CD4-positive, alpha-beta T cell treated with Interleukin-15 for 1 hour (primary cell): ENCODE results near the gene C2orf81.
"Not testable (repeated sequence)": the region's sequence is repeated elsewhere in the genome, so short reads cannot be mapped to it uniquely, and the experiment has no call there.

Source experiments
- DNase-seq: peaks from one replicate; pipeline ENCODE4 v3.0.0-alpha.2; 2020

The C2orf81 gene

GRCh38 chr2:74442483-74443297 lies 21.3 kb upstream of the C2orf81 start:
- DNase-seq, result not testable (repeated sequence)

- DNase-seq, result peak; percentile 44
Measured at GRCh38 chr2:74441690-74442482, 20.5 kb upstream of the C2orf81 start, which contains the start of gene RTKN. Gene RTKN (minus strand): TSS chr2:74441937. CDS start chr2:74441816, 121 bp downstream.

- no peak for DNase-seq
Measured at GRCh38 chr2:74441170-74441689, 19.8 kb upstream of the C2orf81 start.

GRCh38 chr2:74440378-74441169 lies 19.2 kb upstream of the C2orf81 start:
- peak; percentile 70 for DNase-seq

GRCh38 chr2:74439803-74440377 lies 18.5 kb upstream of the C2orf81 start:
- no peak for DNase-seq

- DNase-seq, result no peak
Measured at GRCh38 chr2:74439373-74439772, 18.0 kb upstream of the C2orf81 start.

GRCh38 chr2:74438248-74438647 lies 16.8 kb upstream of the C2orf81 start:
- DNase-seq, result no peak

GRCh38 chr2:74436848-74437695 lies 15.7 kb upstream of the C2orf81 start:
- DNase-seq, result no peak

- DNase-seq, result no peak
Measured at GRCh38 chr2:74436111-74436805, 14.8 kb upstream of the C2orf81 start.

- DNase-seq, result no peak
Measured at GRCh38 chr2:74430502-74430901, 9.1 kb upstream of the C2orf81 start.

- DNase-seq, result no peak
Measured at GRCh38 chr2:74429487-74430451, 8.3 kb upstream of the C2orf81 start.

- DNase-seq, result no peak
Measured at GRCh38 chr2:74428675-74429074, 7.3 kb upstream of the C2orf81 start.

- no peak for DNase-seq
Measured at GRCh38 chr2:74427551-74427950, 6.1 kb upstream of the C2orf81 start.

GRCh38 chr2:74426181-74426758 lies 4.9 kb upstream of the C2orf81 start:
- DNase-seq, result no peak

GRCh38 chr2:74425523-74425922 lies 4.1 kb upstream of the C2orf81 start:
- DNase-seq, result no peak

- no peak for DNase-seq
Measured at GRCh38 chr2:74424995-74425406, 3.6 kb upstream of the C2orf81 start.

- no peak for DNase-seq
Measured at GRCh38 chr2:74424139-74424992, 2.9 kb upstream of the C2orf81 start.
